GM12878 (cell line): ENCODE data around the gene EML1. TPM values are rescaled to one million over a fixed set of nuclear protein-coding genes. Genes with fewer than 3 reads are reported as not detected.

Experiments used
- ATAC-seq: fragments of 200-7000 bp; cut with Tn5 transposase; 3 replicates; pipeline ENCODE4 v1.9.1; 2020; ENCODE audit warnings: mild to moderate bottlenecking, moderate library complexity
- BruUV-seq: library from RNA; stranded (reverse); fragments of 400-500 nt; replicated peaks from 2 replicates; lab custom pipeline; 2021; lab: Mats Ljungman, UMichigan
- CTCF ChIA-PET: fragments of 300-600 bp; sonication (Branson Sonifier 250); formaldehyde crosslinking; extraction: SDS; loops from one replicate; lab custom pipeline; 2021; ENCODE audit warnings: inconsistent platforms; lab: Yijun Ruan, JAX
- POLR2A ChIA-PET: fragments of 350-600 bp; formaldehyde crosslinking; extraction: SDS; loops from one replicate; lab custom pipeline; 2021; ENCODE audit warnings: inconsistent platforms; lab: Charles Lee
- RAD21 ChIA-PET: fragments of 300-600 bp; sonication (Branson Sonifier 250); formaldehyde crosslinking; loops from one replicate; lab custom pipeline; 2023; ENCODE audit warnings: antibody characterized with exemption; ENCODE audit not compliant: unreplicated experiment; lab: Charles Lee
- SMC1A ChIA-PET: fragments of 300-600 bp; sonication (Branson Sonifier 250); formaldehyde crosslinking; loops from one replicate; lab custom pipeline; 2023; ENCODE audit not compliant: unreplicated experiment, uncharacterized antibody; lab: Charles Lee
- DNase-seq: peaks from one replicate; pipeline ENCODE4 v3.0.0-alpha.2; 2011; ENCODE audit warnings: low read depth, low spot score
- FAIRE-seq: peaks from 3 replicates; lab custom pipeline; 2011; peaks lifted over from hg19 to GRCh38; lab: Jason Lieb, UNC
- H2AFZ ChIP-seq: 2 replicates; pipeline ENCODE4 v1.6.0; 2011; ENCODE audit warnings: low read depth, low read length, control low read depth; ENCODE audit not compliant: control insufficient read depth
- H3K27ac ChIP-seq: 2 replicates; pipeline ENCODE4 v1.5.1; 2011; ENCODE audit warnings: control low read depth; ENCODE audit not compliant: control insufficient read depth, insufficient read depth
- H3K27me3 ChIP-seq, 2 experiments: replicated peaks in 1 of 2; 2 replicates each; pipeline versions ENCODE4 v1.6.0 to v1.6.1; 2011; ENCODE audit warnings: low read length in 1 of 2; ENCODE audit not compliant: control insufficient read depth in 2 of 2, insufficient read depth in 2 of 2
- H3K36me3 ChIP-seq, 2 experiments: 2 replicates each; pipeline ENCODE4 v1.5.1; 2011; ENCODE audit warnings: low read length in 1 of 2; ENCODE audit not compliant: control insufficient read depth in 2 of 2, insufficient read depth in 2 of 2
- H3K4me1 ChIP-seq: 2 replicates; pipeline ENCODE4 v1.6.1; 2011; ENCODE audit warnings: mild to moderate bottlenecking, low read length, moderate library complexity, mixed read lengths; ENCODE audit not compliant: control insufficient read depth, insufficient read depth
- H3K4me2 ChIP-seq: 2 replicates; pipeline ENCODE4 v1.6.0; 2011; ENCODE audit warnings: control low read depth; ENCODE audit not compliant: control insufficient read depth, insufficient read depth
- H3K4me3 ChIP-seq: fragments of 200-600 bp; sonication (generic); 2 replicates; pipeline ENCODE4 v1.5.1; 2016
- H3K79me2 ChIP-seq: 2 replicates; pipeline ENCODE4 v1.6.0; 2011; ENCODE audit warnings: low read length; ENCODE audit not compliant: control insufficient read depth, insufficient read depth
- H3K9ac ChIP-seq: 2 replicates; pipeline ENCODE4 v1.8.0; 2011; ENCODE audit warnings: low read length, control low read depth, mixed read lengths; ENCODE audit not compliant: control insufficient read depth, insufficient read depth
- H3K9me3 ChIP-seq: replicated peaks from 3 replicates; pipeline ENCODE4 v1.5.1; 2011; ENCODE audit warnings: mild to moderate bottlenecking, low read length; ENCODE audit not compliant: control insufficient read depth, insufficient read depth
- H4K20me1 ChIP-seq: 2 replicates; pipeline ENCODE4 v1.6.0; 2011; ENCODE audit not compliant: control insufficient read depth, insufficient read depth
- CHD1 ChIP-seq: IDR thresholded peaks from 2 replicates; pipeline ENCODE4 v1.6.1; 2012; ENCODE audit warnings: low read depth, low read length, improper control_type of control experiment
- ELK1 ChIP-seq: IDR thresholded peaks from 2 replicates; pipeline ENCODE4 v1.6.1; 2012; ENCODE audit warnings: low read depth, low read length, improper control_type of control experiment
- FOXK2 ChIP-seq: fragments of 450-650 bp; IDR thresholded peaks from 2 replicates; pipeline ENCODE4 v1.6.1; 2017; ENCODE audit warnings: mild to moderate bottlenecking, moderate library complexity
- HCFC1 ChIP-seq: fragments of 150-350 bp; IDR thresholded peaks from 2 replicates; pipeline ENCODE4 v1.6.1; 2014; ENCODE audit warnings: low read length
- MEF2A ChIP-seq: IDR thresholded peaks from 2 replicates; pipeline ENCODE4 v1.6.1; 2011; ENCODE audit warnings: low read depth, mild to moderate bottlenecking, low read length, moderate library complexity; ENCODE audit not compliant: insufficient read depth
- NBN ChIP-seq: fragments of 450-650 bp; IDR thresholded peaks from 2 replicates; pipeline ENCODE4 v1.6.1; 2016
- NFYA ChIP-seq: IDR thresholded peaks from 2 replicates; pipeline ENCODE4 v1.6.1; 2011; ENCODE audit warnings: low read depth, mild to moderate bottlenecking, low read length, improper control_type of control experiment, borderline replicate concordance
- SMARCA5 ChIP-seq: fragments of 450-650 bp; IDR thresholded peaks from 2 replicates; pipeline ENCODE4 v1.6.1; 2017; ENCODE audit warnings: mild to moderate bottlenecking
- SMC3 ChIP-seq: IDR thresholded peaks from 2 replicates; pipeline ENCODE4 v1.6.1; 2011; ENCODE audit warnings: low read length, improper control_type of control experiment, borderline replicate concordance
- SP1 ChIP-seq: IDR thresholded peaks from one replicate; pipeline ENCODE4 v1.6.1; 2011; ENCODE audit warnings: low read depth, low read length
- TAF1 ChIP-seq: IDR thresholded peaks from 2 replicates; pipeline ENCODE4 v1.6.1; 2011; ENCODE audit warnings: mild to moderate bottlenecking, low read depth, low read length, borderline replicate concordance
- WGBS: methylation state at CpG from one replicate; pipeline ENCODE4 v1.1.6; 2016; ENCODE audit warnings: low lambda C conversion rate; ENCODE audit not compliant: insufficient replicate concordance, insufficient coverage; ENCODE audit errors: missing lambda C conversion rate; 5-methylcytosine and 5-hydroxymethylcytosine counted together
- in situ Hi-C: fragments of 300-500 bp; cut with MboI; formaldehyde crosslinking; loops from 9 replicates; pipeline ENCODE4 v1.14.3; 2018; ENCODE audit warnings: mixed read lengths
- intact Hi-C: fragments of 100-400 bp; cut with micrococcal nuclease; formaldehyde crosslinking; loops from one replicate; pipeline ENCODE4 v1.14.2; 2022; ENCODE audit not compliant: unreplicated experiment
- polyA plus RNA-seq, 11 experiments: library from polyadenylated mRNA; depleted of rRNA in 4 of 11; unstranded in 6 of 11; stranded (reverse) in 5 of 11; fragments of >200 nt; fragmentation: Nextera tagmentation in 4 of 11; fragmentation: Illumina TruSeq in 1 of 11; extraction: Ambion mirVana in 4 of 11; extraction: Trizol in 1 of 11; gene quantifications; 1 replicate in 1 of 11; 2 replicates in 10 of 11; pipeline versions ENCODE4 v1.2.1 to v1.2.3, GENCODE V29; 2011 to 2016; ENCODE audit warnings: inconsistent platforms in 2 of 11, missing spikeins in 2 of 11, low read depth in 1 of 11
- total RNA-seq, 4 experiments: library from RNA; depleted of rRNA in 3 of 4; stranded (reverse); fragments of >200 nt in 3 of 4; fragmentation: Illumina TruSeq in 1 of 4; extraction: Trizol in 1 of 4; gene quantifications; 2 replicates each; pipeline versions ENCODE4 v1.2.1 to v1.2.3, GENCODE V29; 2013 to 2021
- TF ChIP-seq, protein P1 (sequence below): fragments of 450-650 bp; formaldehyde crosslinking; IDR thresholded peaks from 2 replicates; pipeline ENCODE4 v1.4.0; 2020; ENCODE audit warnings: mild to moderate bottlenecking, moderate library complexity
- TF ChIP-seq, protein P2 (sequence below): IDR thresholded peaks from 2 replicates; pipeline ENCODE4 v1.6.1; 2012; ENCODE audit warnings: low read depth, low read length, improper control_type of control experiment

EML1 gene
- total and polyA plus RNA-seq, 10 of the 15 experiments (the other 5 are each of a cell fraction or from before 2014, with no cell fraction given) = 0.05 to 3.4 (median 0.11) TPM; not detected in 3

GRCh38 chr14:99781091-99781490 is 12.1 kb upstream of the EML1 start:
- H3K4me2 ChIP-seq = no peak overlapping the region
- no peaks in the 10 kb centered on the region for H3K9me3 ChIP-seq
- H3K27me3 ChIP-seq = no peaks in the 10 kb centered on the region; a peak in 2 of 4 replicates
- no peak overlapping the region for H3K9ac ChIP-seq
- no peak overlapping the region for H3K27ac ChIP-seq
- TF ChIP-seq SP1 = no peak
- TF ChIP-seq NFYA = no peak
- TF ChIP-seq HCFC1 = no peak
- no peak for TF ChIP-seq SMC3
- TF ChIP-seq CHD1 = no peak
- TF ChIP-seq TAF1 = no peak
- no peak for TF ChIP-seq MEF2A
- TF ChIP-seq FOXK2 = no peak
- TF ChIP-seq, protein P1, sequence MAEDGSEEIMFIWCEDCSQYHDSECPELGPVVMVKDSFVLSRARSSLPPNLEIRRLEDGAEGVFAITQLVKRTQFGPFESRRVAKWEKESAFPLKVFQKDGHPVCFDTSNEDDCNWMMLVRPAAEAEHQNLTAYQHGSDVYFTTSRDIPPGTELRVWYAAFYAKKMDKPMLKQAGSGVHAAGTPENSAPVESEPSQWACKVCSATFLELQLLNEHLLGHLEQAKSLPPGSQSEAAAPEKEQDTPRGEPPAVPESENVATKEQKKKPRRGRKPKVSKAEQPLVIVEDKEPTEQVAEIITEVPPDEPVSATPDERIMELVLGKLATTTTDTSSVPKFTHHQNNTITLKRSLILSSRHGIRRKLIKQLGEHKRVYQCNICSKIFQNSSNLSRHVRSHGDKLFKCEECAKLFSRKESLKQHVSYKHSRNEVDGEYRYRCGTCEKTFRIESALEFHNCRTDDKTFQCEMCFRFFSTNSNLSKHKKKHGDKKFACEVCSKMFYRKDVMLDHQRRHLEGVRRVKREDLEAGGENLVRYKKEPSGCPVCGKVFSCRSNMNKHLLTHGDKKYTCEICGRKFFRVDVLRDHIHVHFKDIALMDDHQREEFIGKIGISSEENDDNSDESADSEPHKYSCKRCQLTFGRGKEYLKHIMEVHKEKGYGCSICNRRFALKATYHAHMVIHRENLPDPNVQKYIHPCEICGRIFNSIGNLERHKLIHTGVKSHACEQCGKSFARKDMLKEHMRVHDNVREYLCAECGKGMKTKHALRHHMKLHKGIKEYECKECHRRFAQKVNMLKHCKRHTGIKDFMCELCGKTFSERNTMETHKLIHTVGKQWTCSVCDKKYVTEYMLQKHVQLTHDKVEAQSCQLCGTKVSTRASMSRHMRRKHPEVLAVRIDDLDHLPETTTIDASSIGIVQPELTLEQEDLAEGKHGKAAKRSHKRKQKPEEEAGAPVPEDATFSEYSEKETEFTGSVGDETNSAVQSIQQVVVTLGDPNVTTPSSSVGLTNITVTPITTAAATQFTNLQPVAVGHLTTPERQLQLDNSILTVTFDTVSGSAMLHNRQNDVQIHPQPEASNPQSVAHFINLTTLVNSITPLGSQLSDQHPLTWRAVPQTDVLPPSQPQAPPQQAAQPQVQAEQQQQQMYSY (CRISPR knock-in tag) = no peak
- no peak for TF ChIP-seq SMARCA5
- TF ChIP-seq NBN = no peak
- TF ChIP-seq, protein P2, sequence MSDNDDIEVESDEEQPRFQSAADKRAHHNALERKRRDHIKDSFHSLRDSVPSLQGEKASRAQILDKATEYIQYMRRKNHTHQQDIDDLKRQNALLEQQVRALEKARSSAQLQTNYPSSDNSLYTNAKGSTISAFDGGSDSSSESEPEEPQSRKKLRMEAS = no peak
- TF ChIP-seq ELK1 = no peak
- in situ Hi-C loops (no loop called here), intact Hi-C loops (no loop called here)
- FAIRE-seq (no peak), DNase-seq (no peak), ATAC-seq (no peak)
- ChIA-PET SMC1A (no interaction called here), POLR2A (no interaction called here), CTCF (no interaction called here), RAD21 (no interaction called here)
- H2AFZ ChIP-seq = no peak overlapping the region
- no peaks in the 10 kb centered on the region for H3K79me2 ChIP-seq
- no peaks in the 10 kb centered on the region for H3K4me1 ChIP-seq
- H4K20me1 ChIP-seq = no peaks in the 10 kb centered on the region
- H3K4me3 ChIP-seq = no peak overlapping the region
- WGBS = 36% methylated on average over 6 of the region's 6 CpGs
- BruUV-seq = no TSS peak
- no peaks in the 10 kb centered on the region for H3K36me3 ChIP-seq
